Panc1 (cell line): ENCODE results near the gene HS1BP3. TPM values are rescaled to one million over a fixed set of nuclear protein-coding genes. Genes with fewer than 3 reads are reported as not detected.

Source experiments
- ATAC-seq: fragments of 200-7000 bp; cut with Tn5 transposase; 2 replicates; pipeline ENCODE4 v1.9.1; 2020; ENCODE audit warnings: mild to moderate bottlenecking, moderate library complexity
- BruUV-seq: library from RNA; stranded (reverse); fragments of 400-500 nt; replicated peaks from 2 replicates; lab custom pipeline; 2021; lab: Mats Ljungman, UMichigan
- CTCF ChIA-PET: fragments of 300-600 bp; sonication (Branson Sonifier 250); formaldehyde crosslinking; loops from one replicate; lab custom pipeline; 2022; ENCODE audit warnings: antibody characterized with exemption; lab: Charles Lee
- POLR2A ChIA-PET: fragments of 300-600 bp; sonication (Branson Sonifier 250); formaldehyde crosslinking; loops from one replicate; lab custom pipeline; 2022; ENCODE audit warnings: antibody characterized with exemption; lab: Charles Lee
- DNase-seq: peaks from one replicate; pipeline ENCODE4 v3.0.0-alpha.2; 2010; ENCODE audit warnings: low read depth, low spot score
- H3K27ac ChIP-seq: 2 replicates; pipeline ENCODE4 v1.5.1; 2011; ENCODE audit warnings: mild to moderate bottlenecking, low read length, inconsistent platforms
- H3K27me3 ChIP-seq: fragments of 200-500 bp; sonication (Bioruptor generic); 2 replicates; pipeline ENCODE4 v1.6.0; 2014; ENCODE audit warnings: low read length, inconsistent platforms; ENCODE audit not compliant: control insufficient read depth, insufficient read depth
- H3K36me3 ChIP-seq: fragments of 200-500 bp; sonication (Bioruptor generic); 2 replicates; pipeline ENCODE4 v1.5.1; 2014; ENCODE audit warnings: inconsistent platforms, mild to moderate bottlenecking, low read length, moderate library complexity; ENCODE audit not compliant: control insufficient read depth, insufficient read depth
- H3K4me1 ChIP-seq: 2 replicates; pipeline ENCODE4 v1.5.1; 2011; ENCODE audit warnings: inconsistent platforms, mild to moderate bottlenecking, low read length, moderate library complexity; ENCODE audit not compliant: control insufficient read depth, insufficient read depth
- H3K4me3 ChIP-seq, 2 experiments: 2 replicates each; pipeline ENCODE4 v1.5.1; 2011 to 2012; ENCODE audit warnings: low read depth in 2 of 2, low read length in 2 of 2, mild to moderate bottlenecking in 2 of 2, inconsistent platforms in 1 of 2, moderate library complexity in 1 of 2
- H3K9me3 ChIP-seq: fragments of 200-500 bp; sonication (Bioruptor generic); 2 replicates; pipeline ENCODE4 v1.5.1; 2014; ENCODE audit warnings: low read depth, mild to moderate bottlenecking, inconsistent platforms, low read length, moderate library complexity; ENCODE audit not compliant: control insufficient read depth, insufficient read depth
- POLR2AphosphoS5 ChIP-seq: IDR thresholded peaks from 2 replicates; pipeline ENCODE4 v1.6.1; 2012; ENCODE audit warnings: mild to moderate bottlenecking, low read depth, low read length, moderate library complexity
- SIN3A ChIP-seq: IDR thresholded peaks from 2 replicates; pipeline ENCODE4 v1.6.1; 2012; ENCODE audit warnings: low read depth, mild to moderate bottlenecking, low read length, moderate library complexity, borderline replicate concordance; ENCODE audit not compliant: insufficient read depth
- TCF7L2 ChIP-seq: IDR thresholded peaks from 2 replicates; pipeline ENCODE4 v1.6.1; 2011; ENCODE audit warnings: mild to moderate bottlenecking, low read depth, low read length, inconsistent platforms
- in situ Hi-C: cut with HindIII; loops from 2 replicates; pipeline ENCODE4 v1.10.0; 2016; ENCODE audit warnings: low sequenced_read_pairs, low pct_unique_long_range_greater_than_20kb
- intact Hi-C: fragments of 100-400 bp; cut with micrococcal nuclease; formaldehyde crosslinking; loops from one replicate; pipeline ENCODE4 v1.10.0; 2022; ENCODE audit not compliant: unreplicated experiment
- total RNA-seq: library from RNA; stranded (reverse); gene quantifications from one replicate; pipeline ENCODE4 v1.2.1, GENCODE V29; 2021; ENCODE audit not compliant: unreplicated experiment
- TF ChIP-seq, protein P1 (sequence below): fragments of 450-650 bp; IDR thresholded peaks from 2 replicates; pipeline ENCODE4 v1.5.1; 2017; ENCODE audit warnings: mild to moderate bottlenecking
- TF ChIP-seq, protein P2 (sequence below), 2 experiments: IDR thresholded peaks; 2 replicates each; pipeline ENCODE4 v1.6.1; 2011 to 2012; ENCODE audit warnings: low read depth in 2 of 2, control low read depth in 1 of 2, low read length in 1 of 2, mild to moderate bottlenecking in 1 of 2, moderate library complexity in 1 of 2; ENCODE audit not compliant: insufficient read depth in 1 of 2

The HS1BP3 gene
- total RNA-seq, 1 experiment from 2014 or later, result 46.1 TPM

DNA sequence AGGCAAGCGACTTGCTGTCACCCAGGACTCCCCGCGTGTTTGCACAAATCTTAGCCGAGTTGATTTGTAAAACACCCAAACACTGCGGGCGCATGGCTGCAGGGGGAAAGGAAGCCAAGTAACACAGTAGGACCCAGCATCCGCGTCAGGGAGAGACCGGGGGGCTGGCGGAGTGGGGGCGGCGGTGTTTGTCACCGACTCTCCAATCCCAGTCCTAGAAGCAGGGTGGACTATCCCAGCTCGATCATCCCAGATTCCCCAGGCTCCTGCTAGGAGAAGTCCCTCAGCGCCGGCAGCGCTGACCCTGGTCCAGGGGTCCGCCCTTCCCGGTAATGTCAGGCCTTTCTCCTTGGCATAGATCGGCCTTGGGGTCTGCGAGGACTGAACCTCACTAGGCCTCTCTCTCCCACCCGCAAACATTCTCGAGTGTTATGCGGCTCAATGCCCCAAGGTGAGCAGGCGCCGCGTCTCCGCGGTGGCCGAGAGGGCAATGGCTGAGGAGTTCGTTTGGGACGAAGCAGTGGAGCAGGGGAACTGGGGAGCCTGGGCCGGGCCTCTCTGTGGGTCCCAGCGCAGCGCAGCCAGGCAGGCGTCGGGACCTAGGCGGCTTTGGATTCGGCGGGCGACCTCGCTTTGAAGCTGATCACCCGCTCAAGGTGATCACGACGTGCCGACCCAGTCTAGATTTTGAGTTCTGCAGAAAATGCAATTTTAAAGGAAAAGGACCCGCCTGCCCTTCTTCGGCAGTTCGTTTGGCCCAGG lies 14.5 kb upstream of the HS1BP3 start:
- TF ChIP-seq POLR2AphosphoS5 (no peak), SIN3A (no peak), TCF7L2 (no peak; the same call in 1 of the 2 replicates)
- TF ChIP-seq, protein P1, sequence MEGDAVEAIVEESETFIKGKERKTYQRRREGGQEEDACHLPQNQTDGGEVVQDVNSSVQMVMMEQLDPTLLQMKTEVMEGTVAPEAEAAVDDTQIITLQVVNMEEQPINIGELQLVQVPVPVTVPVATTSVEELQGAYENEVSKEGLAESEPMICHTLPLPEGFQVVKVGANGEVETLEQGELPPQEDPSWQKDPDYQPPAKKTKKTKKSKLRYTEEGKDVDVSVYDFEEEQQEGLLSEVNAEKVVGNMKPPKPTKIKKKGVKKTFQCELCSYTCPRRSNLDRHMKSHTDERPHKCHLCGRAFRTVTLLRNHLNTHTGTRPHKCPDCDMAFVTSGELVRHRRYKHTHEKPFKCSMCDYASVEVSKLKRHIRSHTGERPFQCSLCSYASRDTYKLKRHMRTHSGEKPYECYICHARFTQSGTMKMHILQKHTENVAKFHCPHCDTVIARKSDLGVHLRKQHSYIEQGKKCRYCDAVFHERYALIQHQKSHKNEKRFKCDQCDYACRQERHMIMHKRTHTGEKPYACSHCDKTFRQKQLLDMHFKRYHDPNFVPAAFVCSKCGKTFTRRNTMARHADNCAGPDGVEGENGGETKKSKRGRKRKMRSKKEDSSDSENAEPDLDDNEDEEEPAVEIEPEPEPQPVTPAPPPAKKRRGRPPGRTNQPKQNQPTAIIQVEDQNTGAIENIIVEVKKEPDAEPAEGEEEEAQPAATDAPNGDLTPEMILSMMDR, result no peak
- TF ChIP-seq, protein P2, sequence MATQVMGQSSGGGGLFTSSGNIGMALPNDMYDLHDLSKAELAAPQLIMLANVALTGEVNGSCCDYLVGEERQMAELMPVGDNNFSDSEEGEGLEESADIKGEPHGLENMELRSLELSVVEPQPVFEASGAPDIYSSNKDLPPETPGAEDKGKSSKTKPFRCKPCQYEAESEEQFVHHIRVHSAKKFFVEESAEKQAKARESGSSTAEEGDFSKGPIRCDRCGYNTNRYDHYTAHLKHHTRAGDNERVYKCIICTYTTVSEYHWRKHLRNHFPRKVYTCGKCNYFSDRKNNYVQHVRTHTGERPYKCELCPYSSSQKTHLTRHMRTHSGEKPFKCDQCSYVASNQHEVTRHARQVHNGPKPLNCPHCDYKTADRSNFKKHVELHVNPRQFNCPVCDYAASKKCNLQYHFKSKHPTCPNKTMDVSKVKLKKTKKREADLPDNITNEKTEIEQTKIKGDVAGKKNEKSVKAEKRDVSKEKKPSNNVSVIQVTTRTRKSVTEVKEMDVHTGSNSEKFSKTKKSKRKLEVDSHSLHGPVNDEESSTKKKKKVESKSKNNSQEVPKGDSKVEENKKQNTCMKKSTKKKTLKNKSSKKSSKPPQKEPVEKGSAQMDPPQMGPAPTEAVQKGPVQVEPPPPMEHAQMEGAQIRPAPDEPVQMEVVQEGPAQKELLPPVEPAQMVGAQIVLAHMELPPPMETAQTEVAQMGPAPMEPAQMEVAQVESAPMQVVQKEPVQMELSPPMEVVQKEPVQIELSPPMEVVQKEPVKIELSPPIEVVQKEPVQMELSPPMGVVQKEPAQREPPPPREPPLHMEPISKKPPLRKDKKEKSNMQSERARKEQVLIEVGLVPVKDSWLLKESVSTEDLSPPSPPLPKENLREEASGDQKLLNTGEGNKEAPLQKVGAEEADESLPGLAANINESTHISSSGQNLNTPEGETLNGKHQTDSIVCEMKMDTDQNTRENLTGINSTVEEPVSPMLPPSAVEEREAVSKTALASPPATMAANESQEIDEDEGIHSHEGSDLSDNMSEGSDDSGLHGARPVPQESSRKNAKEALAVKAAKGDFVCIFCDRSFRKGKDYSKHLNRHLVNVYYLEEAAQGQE (IDR thresholded peaks at IDR 0.05; ENCODE audit: insufficient read depth in 1 of 2, low read depth in 2 of 2, low read length in 1 of 2), result no peak
- no peak overlapping the region for H3K27ac ChIP-seq
- no peaks in the 10 kb centered on the region for H3K9me3 ChIP-seq
- peaks cover 26% of the 10 kb centered on the region for H3K27me3 ChIP-seq
- CTCF ChIA-PET, result interaction anchor here (0.9 kb wide), 1 partner anchor 362 kb away, joined by 3 read pairs; no protein-coding TSS in a partner anchor
- H3K36me3 ChIP-seq, result no peaks in the 10 kb centered on the region
- peak overlapping the region; percentile 28 to 43 for H3K4me3 ChIP-seq
- DNase-seq (no peak), ATAC-seq (no peak)
- H3K4me1 ChIP-seq, result peaks cover 8% of the 10 kb centered on the region
- intact Hi-C loops, result loop anchor here (10.0 kb wide), 1 partner anchor 109 kb away; no protein-coding TSS in a partner anchor
- in situ Hi-C loops, result no loop called here
- POLR2A ChIA-PET, result no interaction called here
- no TSS peak for BruUV-seq

DNA sequence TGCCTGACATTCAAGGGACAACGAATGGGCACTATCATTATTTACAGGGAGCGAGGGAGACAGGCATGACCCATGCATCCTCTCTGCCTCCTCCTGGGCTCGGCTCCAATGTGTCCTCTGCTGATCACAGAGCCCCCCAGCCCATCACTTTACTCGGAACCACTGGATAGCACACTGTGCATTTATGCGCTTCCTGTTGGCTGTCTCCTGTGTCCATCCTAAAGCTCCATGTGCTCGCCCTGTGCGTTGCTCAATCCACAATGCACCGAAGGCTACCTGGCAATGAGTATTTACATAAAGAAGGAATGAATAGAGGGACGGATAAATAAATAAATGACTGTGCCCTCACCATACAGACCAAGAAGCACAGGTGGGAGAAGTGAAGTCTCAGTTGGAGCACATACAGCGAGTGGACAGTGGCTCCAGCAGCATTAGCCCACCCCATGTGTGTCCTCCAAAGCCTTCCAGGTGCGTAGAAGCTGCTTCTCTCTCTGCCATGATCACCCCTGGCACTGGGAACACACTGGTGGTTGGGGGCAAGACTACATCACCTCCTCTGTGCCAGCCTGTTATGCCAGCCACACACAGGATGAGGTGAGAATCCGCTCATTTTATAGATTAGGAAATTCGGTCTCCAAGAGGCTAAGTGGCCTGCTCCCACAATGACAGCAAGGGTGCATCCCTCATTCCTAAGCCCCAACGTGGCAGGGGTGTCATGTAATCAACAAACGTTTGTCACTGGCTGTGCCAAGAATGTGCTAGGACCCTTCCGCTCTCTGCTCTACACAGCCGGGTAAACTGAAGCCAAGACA lies 13.7 kb upstream of the HS1BP3 start:
- Histone ChIP-seq H3K36me3 (no peaks in the 10 kb centered on the region), H3K9me3 (no peaks in the 10 kb centered on the region), H3K4me1 (peaks cover 8% of the 10 kb centered on the region), H3K27me3 (peaks cover 30% of the 10 kb centered on the region), H3K4me3 (no peak overlapping the region), H3K27ac (no peak overlapping the region)
- in situ Hi-C loops, result no loop called here
- no peak for TF ChIP-seq SIN3A
- TF ChIP-seq, protein P1, result no peak
- TF ChIP-seq, protein P2 (IDR thresholded peaks at IDR 0.05; ENCODE audit: insufficient read depth in 1 of 2, low read depth in 2 of 2, low read length in 1 of 2), result no peak
- no peak for TF ChIP-seq POLR2AphosphoS5
- CTCF ChIA-PET, result interaction anchor here (0.6 to 0.9 kb wide), 2 partner anchors 9 to 363 kb away, joined by 3 read pairs; no protein-coding TSS in a partner anchor
- ATAC-seq, result no peak
- intact Hi-C loops, result loop anchor here (5.0 to 10.0 kb wide), 2 partner anchors 110 to 363 kb away; no protein-coding TSS in a partner anchor
- POLR2A ChIA-PET, result no interaction called here
- no TSS peak for BruUV-seq
- no peak for DNase-seq
